Suprapubic skin (tissue), 3 donors: Measurements from ENCODE around the gene ROBO1.

ENCODE experiments used
- EP300 ChIP-seq: sonication (generic); formaldehyde crosslinking; IDR thresholded peaks from one replicate; pipeline ENCODE4 v1.6.1; 2017; ENCODE audit warnings: antibody characterized with exemption
- POLR2A ChIP-seq, 2 donors: fragments of 450-650 bp; IDR thresholded peaks; one replicate each; pipeline ENCODE4 v1.6.1; 2017; ENCODE audit warnings: antibody characterized with exemption in 2 of 2, mild to moderate bottlenecking in 2 of 2, moderate library complexity in 2 of 2
- TF ChIP-seq, protein P1 (sequence below), 2 donors: fragments of 200-600 bp in 1 of 2; fragments of 450-650 bp in 1 of 2; sonication (generic) in 1 of 2; IDR thresholded peaks; one replicate each; pipeline ENCODE4 v1.5.1; 2016 to 2019; ENCODE audit warnings: antibody characterized with exemption in 2 of 2, mild to moderate bottlenecking in 1 of 2, moderate library complexity in 1 of 2

GRCh38 chr3:78926523-78926922 lies 841.3 kb downstream of the ROBO1 start:
- TF ChIP-seq EP300, result no peak
- no peak for TF ChIP-seq POLR2A (IDR thresholded peaks at IDR 0.05)
- TF ChIP-seq, protein P1, sequence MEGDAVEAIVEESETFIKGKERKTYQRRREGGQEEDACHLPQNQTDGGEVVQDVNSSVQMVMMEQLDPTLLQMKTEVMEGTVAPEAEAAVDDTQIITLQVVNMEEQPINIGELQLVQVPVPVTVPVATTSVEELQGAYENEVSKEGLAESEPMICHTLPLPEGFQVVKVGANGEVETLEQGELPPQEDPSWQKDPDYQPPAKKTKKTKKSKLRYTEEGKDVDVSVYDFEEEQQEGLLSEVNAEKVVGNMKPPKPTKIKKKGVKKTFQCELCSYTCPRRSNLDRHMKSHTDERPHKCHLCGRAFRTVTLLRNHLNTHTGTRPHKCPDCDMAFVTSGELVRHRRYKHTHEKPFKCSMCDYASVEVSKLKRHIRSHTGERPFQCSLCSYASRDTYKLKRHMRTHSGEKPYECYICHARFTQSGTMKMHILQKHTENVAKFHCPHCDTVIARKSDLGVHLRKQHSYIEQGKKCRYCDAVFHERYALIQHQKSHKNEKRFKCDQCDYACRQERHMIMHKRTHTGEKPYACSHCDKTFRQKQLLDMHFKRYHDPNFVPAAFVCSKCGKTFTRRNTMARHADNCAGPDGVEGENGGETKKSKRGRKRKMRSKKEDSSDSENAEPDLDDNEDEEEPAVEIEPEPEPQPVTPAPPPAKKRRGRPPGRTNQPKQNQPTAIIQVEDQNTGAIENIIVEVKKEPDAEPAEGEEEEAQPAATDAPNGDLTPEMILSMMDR (IDR thresholded peaks at IDR 0.05), result no peak
